ENCODE measurements around the gene CXorf51B.

DNA sequence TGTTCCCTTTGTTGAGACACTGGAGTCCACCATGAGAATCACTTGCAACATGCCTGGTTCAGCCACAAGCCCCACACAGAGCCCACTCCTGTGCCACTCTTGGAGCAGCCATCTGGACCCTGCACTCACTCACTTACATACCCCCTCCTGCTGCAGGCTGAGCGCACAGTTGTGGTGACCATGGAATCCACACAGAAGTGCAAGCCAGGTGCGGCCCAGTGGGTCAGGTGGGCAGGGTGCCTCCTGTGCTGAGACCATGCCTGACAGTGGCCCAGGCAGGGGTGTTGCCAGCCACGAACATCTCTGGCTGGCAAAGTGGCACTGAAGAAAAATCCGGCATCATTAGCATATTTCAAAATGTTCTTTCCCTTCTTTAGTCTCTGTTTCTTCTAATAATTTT is 22.4 kb downstream of the CXorf51B start:
- TF ChIP-seq, protein P1, sequence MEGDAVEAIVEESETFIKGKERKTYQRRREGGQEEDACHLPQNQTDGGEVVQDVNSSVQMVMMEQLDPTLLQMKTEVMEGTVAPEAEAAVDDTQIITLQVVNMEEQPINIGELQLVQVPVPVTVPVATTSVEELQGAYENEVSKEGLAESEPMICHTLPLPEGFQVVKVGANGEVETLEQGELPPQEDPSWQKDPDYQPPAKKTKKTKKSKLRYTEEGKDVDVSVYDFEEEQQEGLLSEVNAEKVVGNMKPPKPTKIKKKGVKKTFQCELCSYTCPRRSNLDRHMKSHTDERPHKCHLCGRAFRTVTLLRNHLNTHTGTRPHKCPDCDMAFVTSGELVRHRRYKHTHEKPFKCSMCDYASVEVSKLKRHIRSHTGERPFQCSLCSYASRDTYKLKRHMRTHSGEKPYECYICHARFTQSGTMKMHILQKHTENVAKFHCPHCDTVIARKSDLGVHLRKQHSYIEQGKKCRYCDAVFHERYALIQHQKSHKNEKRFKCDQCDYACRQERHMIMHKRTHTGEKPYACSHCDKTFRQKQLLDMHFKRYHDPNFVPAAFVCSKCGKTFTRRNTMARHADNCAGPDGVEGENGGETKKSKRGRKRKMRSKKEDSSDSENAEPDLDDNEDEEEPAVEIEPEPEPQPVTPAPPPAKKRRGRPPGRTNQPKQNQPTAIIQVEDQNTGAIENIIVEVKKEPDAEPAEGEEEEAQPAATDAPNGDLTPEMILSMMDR (optimal IDR thresholded peaks at IDR 0.05 in 1 of 3, IDR thresholded peaks at IDR 0.05 in 1 of 3, conservative IDR thresholded peaks at IDR 0.05 in 1 of 3; ENCODE audit: extremely low read depth in 1 of 3, insufficient read depth in 2 of 3, low read length in 3 of 3): no peak
- TF ChIP-seq EZH2 (IDR thresholded peaks at IDR 0.05; ENCODE audit: low read length): no peak
